ENCODE results near the gene FLT3.
"Not testable (repeated sequence)": the region's sequence is repeated elsewhere in the genome, so short reads cannot be mapped to it uniquely, and the experiment has no call there.

FLT3 gene

DNA sequence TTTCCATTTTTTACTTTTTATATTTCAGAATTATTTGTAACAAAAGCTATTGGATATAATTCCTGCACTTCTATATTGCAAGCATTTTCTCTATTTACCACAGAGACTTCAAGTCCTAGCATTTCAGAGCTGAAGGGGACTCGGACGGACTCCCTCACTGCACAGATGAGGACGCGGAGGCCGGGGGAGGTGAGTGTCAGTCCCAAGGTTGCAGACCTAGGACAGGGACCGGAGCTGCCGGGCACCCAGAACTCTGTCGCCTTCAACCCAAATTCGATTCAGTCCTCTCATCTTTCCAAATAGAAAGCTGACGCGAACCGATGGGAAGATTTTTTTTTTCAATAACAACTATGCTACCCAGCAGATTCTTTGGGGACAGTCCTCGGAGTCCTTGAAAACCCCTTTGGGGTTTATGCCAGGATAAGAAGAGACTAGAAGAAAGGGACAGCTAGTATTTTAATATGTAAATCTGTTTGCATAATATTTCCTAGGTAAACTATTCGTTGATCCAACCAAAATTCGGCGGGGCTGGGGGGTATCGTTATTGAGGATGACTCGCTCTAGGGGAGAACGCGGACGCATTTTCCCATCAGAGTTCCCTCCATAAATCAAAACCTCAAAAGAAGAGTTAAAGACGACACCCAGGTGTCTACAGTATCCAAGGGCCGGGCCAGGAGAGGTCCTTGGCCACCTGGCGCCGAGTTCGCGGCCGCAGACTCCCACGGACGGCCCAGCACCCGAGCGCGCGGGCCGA is 803 bp downstream of the FLT3 start:
- DNase-seq (ENCODE audit: low read depth) = no peak

DNA sequence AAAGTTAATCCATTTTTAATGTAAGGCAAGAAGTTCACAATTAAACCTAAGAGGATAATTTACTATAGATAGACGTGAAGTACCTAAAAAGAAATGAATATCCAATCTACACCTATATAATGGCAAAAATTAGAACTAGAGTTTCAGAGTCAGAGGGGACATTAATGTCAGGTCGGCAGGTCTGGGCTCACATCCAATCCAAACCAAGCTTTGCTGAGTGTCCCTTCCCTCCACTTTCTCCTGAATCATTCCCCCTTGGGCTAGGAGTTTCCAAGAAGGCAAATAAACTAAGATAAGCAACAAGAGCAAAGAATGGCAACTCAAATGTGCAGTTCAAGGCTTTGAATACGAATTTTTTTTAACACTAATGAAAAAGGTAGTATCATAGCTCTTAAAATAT is 2.9 kb downstream of the FLT3 start:
- no peak for DNase-seq (ENCODE audit: low read depth)

DNA sequence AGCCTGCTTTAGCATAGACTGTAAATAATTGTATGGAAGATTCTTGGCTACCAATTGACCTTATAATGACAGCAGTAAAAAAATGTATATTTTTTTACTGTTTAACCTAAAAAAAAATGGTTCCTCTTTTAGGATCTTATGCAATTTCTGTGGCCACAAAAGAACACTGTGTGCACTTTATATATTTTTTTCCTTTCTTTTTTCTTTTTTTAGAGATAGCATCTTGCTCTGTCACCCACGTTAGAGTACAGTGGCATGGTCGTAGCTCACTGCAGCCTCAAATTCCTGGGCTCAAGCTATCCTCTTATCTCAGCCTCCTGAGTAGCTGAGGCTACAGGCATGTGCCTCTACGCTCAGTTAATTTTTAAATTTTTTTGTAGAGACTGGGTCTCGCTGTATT is 6.1 kb downstream of the FLT3 start:
- no peak for DNase-seq (ENCODE audit: low read depth)

DNA sequence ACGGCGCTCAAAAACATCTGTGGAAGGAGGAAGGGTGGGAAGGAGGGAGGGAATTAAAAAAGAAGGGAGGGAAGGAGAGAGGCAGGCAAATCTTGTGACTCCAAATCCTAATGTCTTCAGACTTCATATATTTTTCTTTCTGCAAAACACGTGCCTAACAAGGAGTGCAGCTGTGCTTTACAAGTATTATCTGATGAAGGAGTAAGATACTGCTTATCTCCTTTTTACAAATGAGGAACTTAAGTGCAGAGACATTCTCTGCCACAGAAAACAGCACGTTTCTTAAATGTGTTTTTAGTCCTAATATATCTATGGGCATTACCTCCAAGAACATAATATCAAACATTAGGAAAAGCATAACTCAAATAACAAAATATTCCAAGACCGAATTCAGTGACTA is 6.5 kb downstream of the FLT3 start:
- no peak for DNase-seq (ENCODE audit: low read depth)

DNA sequence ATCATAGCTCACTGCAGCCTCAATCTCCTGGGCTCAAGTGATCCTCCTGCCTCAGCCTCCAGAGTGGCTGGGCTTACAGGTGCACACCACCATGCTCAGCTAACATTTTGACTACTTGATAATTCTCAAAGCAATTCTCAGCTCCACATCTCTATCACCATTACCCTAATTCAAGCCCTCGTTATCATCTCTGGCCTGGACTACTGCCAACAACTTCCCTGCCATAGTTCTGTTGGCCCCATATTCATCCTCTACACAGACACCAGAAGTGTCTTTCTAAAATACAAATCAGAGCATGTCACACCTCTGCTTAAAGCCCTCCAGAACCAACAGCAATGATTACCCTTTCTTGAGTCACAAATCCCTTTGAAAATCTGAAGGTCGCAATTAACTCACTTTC is 7.9 kb downstream of the FLT3 start:
- DNase-seq (ENCODE audit: low read depth) = no peak

DNA sequence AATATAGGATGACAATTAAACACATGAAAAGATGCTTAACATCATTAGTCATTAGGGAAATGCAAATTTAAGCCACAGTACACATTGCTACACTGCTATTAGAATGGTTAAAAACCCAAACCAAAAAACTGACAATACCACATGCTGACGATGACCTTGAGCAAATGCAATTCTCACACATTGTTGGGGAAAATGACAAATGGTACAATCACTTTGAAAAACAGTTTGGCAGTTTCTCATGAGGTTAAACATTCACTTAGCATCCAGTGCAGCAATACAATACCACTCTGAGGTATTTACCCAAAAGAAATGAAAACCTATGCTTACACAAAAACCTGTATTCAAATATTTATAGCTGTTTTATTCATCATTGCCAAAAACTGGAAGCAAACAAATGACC is 11.3 kb downstream of the FLT3 start:
- DNase-seq (ENCODE audit: low read depth) = no peak

DNA sequence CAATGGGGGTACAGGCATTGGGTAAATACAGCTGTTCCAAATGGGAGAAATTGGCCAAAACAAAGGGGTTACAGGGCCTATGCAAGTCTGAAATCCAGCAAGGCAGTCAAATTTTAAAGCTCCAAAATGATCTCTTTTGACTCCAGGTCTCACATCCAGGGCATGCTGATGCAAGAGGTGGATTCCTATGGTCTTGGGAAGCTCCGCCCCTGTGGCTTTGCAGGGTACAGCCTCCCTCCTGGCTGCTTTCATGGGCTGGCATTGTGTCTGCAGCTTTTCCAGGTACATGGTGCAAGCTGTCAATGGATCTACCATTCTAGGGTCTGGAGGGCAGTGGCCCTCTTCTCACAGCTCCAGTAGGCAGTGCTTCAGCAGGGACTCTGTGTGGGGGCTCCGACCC is 22.6 kb downstream of the FLT3 start:
- DNase-seq (ENCODE audit: low read depth) = not testable (repeated sequence)

DNA sequence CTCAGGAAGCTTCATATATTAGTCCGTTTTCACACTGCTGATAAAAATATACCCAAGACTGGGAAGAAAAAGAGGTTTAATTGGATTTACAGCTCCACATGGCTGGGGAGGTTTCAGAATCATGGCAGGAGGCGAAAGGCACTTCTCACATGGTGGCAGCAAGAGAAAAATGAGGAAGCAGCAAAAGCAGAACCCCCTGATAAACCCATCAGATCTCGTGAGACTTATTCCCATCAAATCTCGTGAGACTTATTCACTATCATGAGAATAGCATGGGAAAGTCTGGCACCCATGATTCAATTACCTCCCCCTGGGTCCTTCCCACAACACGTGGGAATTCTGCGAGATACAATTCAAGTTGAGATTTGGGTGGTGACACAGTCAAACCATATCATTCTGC is 23.1 kb downstream of the FLT3 start:
- no peak for DNase-seq (ENCODE audit: low read depth)

DNA sequence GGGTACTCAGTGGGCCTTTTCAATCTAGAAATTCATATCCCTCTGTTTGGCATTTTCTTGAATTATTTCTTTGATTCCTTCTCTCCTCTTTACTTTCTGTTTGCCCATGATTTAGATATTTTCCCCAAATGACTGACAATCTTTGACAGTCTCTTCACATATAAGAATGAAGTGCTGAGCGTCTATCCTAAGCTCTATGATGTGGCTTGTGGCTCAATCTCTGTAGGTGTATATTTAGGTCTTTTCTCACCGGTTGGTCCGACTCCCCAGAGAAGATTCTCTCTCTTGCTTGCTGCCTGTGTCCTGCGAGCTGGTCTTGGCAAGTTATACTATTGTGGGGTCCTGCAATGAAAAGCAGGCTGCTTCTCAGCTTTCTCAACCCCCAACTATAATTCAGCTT is 29.0 kb downstream of the FLT3 start:
- no peak for DNase-seq (ENCODE audit: low read depth)

DNA sequence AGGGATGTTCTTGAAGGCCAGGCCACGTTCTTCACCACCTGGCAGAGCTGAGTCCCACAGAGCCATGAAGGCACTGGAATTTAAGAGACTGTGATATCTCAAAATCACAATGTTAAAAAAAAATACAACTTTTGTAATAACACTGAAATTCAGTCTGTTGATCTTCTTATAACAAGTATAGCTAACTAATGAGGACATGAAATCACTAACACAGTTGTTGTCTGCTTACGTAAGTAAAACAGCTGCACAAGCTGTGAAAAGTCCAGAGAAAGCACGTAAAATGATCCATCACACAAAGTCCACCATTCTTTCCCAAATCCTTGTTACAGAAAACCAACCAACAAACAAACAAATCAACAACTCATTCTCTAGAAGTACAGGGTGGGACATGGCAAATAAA is 32.9 kb downstream of the FLT3 start:
- DNase-seq (ENCODE audit: low read depth) = no peak

DNA sequence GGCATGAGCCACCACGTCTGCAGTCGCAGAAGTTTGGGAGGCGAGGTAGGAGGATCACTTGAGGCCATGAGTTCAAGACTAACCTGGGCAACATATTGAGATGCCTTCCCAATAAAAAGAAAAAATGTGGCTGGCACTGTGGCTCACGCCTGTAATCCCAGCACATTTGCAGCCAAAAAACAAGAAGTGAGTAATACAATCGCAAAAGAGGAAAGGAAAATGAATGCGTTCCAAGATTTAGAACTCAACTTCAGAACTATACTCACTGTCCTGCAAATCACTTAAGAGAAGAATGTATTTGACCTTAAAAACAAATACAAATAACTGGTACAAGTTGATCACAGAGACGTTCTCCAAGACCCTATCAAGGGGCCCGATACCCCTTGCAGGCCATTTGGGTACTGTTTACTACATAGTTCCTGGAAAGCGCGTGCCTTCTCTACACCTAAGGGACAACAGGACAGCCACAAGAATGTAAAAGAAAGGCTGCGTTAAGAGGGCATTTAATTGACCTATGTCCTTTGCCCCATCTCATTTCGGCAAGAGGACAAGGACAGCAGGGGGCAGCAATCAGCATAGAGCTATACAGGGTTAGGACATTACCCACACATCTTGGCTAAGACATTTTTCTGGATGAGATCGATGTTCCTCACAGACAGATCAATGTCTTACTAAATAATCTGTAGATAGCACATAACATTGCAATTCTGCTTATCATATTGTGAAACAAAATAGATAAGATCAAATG is 41.3 kb downstream of the FLT3 start:
- DNase-seq (ENCODE audit: low read depth) = peak; percentile 9

DNA sequence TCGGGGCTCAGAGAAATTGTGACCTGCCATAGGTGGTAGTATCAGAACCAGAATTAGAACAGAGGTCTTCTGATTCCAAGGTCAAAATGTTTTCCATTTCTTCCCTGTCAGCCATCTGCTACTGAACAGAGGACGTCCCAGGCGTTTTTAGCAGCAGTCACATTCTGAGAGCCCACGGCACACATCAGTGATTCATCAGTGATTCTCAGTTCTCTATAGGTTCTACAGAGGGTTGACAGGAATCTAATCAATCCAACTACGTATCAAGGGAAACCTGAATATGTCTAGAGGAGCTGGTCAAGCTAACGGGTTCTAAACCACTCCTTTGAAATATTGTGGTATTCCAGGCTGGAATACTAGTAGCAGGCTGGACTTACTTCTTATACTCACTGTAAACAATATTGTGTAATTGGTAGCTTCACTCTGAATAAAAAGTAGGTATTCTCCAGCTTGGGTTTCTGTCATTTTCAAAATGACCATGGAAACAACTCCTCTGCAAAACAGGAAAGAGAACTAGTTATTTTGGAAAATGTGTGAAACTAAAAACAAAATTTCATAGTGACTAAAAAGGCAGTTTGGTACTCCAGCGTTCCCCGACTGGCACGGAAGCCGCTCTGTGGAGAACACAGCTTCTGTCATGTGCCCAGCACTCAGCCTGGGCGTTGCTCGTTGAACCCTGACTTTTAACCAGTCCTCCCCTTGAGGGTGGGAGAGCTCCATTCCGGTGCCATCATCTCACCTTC is 43.2 kb downstream of the FLT3 start:
- no peak for DNase-seq (ENCODE audit: low read depth)

DNA sequence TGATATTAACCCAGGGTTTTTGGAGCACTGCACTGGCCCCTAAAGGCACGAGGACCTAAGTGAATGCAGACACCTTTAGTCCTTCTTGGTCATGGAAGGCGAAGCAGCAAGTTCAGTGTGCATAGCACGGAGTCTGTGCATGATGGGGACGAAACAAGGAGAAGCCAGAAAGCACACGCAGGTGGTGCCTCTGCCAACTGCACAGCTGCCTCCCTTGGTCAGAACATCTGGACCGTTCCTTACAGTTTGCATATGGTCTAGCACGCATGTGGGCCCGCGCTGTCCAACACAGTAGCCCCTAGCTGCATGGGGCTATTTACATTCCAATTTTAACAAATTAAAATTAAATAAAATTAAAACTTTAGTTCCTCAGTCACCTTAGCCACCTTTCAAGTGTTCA is 44.0 kb downstream of the FLT3 start:
- DNase-seq (ENCODE audit: low read depth) = no peak

DNA sequence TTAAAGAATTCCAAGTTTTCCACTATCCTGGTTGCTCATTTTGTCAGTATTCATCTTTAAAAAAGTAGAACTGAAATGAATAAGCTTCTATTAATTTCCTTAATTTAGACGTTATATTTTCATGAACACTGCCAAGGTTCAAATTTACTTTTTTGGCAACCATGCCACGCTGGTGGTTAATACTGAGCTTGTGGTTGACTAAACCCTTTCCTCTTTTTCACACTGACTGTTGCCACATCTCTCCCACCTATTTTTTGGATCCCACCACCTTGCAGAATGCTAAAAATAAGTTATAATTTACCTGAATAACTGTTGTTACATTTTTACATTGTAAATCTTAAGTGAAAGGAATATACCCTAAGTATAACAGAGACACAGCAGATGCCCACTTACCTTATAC is 45.0 kb downstream of the FLT3 start:
- DNase-seq (ENCODE audit: low read depth) = no peak

DNA sequence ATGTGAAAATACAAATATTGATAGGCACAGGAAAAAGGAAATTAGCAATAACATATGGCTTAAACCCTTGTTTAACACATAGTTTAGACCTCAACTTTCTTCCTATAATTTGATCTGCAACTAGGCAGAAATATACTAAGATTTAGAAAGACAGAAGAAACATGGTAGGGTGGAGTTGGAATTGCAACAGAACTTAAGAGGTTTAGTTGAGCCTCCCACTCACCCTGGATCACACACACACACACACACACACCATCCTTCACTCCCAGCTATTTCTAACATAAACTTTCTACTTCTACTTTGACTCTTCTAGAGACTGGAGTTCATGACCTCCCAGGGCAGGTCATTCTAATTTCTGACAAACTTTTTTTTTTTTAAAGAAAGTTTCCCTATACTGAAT is 47.4 kb downstream of the FLT3 start:
- no peak for DNase-seq (ENCODE audit: low read depth)

DNA sequence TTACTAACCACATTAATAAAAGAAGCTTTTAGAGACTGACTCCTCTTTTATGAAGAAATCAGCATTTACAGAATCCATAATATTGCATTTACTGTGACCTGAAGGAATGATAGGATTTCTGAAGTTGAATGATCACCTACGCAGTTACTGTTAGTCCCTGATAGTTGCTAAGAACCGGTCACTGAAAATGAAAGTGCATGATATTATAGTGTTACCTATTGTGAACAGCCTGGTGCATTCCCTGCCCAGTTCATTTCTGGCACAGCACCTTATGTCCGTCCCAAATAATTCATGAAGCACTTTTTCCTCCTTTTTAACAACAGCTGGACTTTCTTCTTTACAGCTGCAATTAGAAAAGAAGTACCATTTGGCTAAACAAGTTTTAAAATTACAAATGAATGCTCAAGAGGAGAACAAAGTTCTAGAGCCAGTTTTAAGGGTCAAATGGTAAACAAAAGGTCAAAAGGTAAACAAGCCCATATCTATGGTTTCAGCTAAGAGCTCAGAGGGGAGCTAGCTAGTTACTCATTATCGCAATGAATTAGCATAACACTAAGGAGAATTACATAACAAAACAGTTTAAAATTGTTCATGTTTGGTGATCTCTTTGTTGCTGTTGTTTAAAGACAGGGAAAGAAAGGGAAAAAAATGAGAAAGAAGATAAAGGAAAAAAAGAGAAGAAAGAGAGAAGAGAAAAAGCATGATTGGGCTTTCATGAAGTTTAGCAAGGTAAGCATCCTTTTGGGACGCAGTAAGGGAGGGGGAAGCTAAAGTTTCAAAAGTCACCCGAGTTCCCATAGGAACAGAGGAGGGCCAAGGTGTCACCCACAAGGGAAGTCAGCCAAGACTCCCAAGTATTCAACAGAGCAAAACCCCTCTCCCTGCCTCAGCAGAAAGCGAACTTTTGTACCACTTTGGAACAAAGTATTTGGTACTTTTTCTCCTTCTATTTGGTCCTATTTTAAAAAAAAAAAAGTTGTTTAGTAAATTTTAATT is 50.2 kb downstream of the FLT3 start:
- DNase-seq (ENCODE audit: low read depth) = no peak

DNA sequence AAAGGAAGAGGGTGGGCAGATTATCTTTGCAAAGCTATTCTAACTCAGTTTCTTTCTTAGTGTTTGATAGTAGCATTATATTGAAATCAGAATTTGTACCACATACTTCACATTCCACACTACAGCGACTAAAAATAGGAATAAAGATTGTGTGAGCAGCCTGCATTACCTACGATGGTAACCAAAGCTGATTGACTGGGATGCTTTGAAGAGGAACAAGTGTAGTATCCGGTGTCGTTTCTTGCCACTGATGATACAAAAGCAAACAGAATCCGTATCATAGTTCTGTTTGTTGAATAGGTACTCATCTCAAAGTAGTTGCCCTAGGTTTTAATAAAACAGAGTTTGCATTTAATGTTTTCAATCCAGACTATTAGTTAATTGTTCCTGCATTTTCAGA is 51.2 kb downstream of the FLT3 start:
- DNase-seq (ENCODE audit: low read depth) = no peak

DNA sequence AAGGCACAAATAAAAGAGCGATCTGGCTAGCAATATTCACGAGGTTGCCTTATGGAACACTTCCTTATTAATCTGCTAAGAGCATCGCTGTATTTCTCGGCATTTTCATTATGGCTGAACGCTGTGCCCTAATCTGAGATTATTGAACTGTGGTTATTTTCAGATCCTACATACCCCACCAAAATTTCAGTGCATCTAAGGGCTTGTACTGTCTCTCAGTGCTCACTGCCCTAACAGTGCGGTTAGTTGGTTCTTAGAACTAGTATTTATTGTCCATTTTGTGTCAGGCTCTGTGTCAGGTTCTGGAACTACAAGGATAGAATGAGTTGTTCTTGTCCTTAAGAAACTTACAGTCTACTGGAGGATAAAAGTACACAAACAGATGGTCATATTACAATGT is 51.6 kb downstream of the FLT3 start:
- DNase-seq (ENCODE audit: low read depth) = no peak

DNA sequence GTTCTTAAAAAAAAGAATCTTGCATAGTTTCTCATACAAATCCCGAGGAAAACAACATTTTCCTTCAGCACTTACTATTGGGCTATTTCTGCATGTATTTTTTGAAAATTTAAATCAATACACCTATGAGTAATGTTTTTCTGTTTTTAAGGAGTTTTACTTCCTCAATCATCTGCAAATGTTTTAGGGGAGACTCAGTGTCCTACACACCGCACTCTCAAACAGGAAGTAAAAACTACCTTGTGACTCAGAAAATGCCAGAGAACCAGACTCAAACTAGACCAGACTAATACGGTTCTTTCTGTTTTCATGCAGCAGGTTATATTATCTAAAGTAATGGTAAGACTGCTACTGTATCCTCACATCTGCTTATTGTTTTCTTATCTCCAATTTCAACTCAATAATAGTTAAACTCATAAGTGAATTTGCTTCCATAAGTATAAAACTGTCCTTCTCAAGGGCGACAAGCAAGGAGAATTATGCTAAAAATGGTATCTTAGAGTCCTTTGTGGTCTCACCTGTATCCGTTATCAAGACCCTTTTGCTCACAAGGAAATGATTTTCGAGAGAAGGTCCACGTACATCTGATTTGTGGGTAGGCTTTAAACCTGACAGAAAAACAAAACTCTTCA is 52.5 kb downstream of the FLT3 start:
- DNase-seq (ENCODE audit: low read depth) = no peak

DNA sequence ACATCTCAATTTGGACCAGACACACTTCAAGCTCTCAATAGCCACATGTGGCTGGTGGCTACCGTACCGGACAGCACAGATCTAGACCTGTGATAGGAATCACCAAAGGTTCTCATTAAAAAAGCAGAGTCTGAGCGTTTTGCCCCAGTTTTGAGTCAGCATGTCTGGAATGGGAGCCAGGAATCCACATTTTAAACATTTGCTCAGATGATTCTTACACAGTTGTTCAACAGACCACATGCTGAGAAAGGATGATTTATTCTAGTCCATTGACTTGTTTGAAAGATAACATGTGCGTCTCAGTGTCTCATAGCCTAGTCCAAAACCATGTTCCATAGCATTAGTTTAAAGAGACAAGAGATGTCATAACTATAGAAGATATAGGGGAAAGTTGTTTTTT is 53.4 kb downstream of the FLT3 start:
- no peak for DNase-seq (ENCODE audit: low read depth)

DNA sequence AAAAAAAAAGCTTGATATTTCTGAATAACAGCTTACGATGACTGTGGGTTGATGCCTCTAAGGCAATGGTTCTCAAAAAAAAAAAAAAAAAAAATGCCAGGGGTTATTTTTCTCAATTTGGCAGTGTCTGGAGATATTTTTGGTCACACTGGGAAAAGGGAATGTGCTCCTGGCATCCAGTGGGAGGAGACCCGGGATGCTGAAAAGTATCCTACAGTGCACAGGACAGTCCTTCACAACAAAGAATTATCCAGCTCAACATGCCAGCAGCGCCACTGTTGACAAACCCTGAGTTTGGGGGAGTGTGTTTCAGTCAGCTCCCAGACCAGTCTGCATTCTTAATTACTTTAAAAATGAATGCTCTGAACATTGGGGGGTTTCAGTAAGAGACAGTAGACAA is 54.5 kb downstream of the FLT3 start:
- no peak for DNase-seq (ENCODE audit: low read depth)
